ENCODE data around the gene HYLS1.

DNA sequence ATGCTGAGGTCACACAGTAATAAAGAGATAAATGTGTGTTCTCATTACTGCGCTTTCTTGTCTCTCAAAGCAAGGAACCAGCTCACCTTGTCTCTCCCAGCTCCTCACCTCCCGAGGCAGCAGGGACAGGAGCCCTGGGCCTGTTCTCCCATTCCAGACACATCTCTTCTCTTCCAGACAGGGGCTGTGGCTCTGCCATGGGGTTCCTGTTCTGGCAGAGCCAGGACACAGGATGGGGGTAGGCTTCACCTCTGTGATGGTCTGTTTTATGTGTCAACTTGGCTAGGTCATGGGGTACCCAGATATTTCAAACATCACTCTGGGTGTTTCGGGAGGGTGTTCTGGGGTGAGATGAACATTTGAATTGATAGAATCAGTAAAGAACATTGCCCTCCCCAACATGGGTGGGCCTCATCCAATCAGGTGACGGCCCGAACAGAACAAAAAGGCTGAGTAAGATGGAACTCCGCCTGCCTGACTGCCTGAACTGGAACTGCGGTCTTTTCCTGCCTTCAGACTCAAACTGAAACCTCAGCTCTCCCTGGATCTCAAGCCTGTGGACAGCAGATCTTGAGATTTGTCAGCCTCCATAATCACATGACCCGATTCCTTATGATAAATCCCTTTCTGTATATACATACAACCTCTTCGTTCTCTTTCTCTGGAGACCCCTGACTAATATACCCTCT, 56.3 kb downstream of the HYLS1 start:
- TF ChIP-seq EZH2 (IDR thresholded peaks at IDR 0.05; ENCODE audit: low read depth) (no peak), CTCF (conservative IDR thresholded peaks at IDR 0.05) (no peak)
